Ascending aorta (tissue), 2 donors: ENCODE measurements around the gene ANKMY1. TPM values are rescaled to one million over a fixed set of nuclear protein-coding genes. Genes with fewer than 3 reads are reported as not detected.

Source experiments
- DNase-seq, 2 donors: peaks; one replicate each; pipeline ENCODE4 v3.0.0-alpha.2; 2019; ENCODE audit warnings: low spot score in 2 of 2
- H3K27ac ChIP-seq, 2 donors: fragments of 200-600 bp; sonication (generic); one replicate each; pipeline ENCODE4 v1.5.1; 2016 to 2017; ENCODE audit warnings: mild to moderate bottlenecking in 1 of 2
- H3K27me3 ChIP-seq: fragments of 200-600 bp; sonication (generic); one replicate; pipeline ENCODE4 v1.5.1; 2017
- H3K36me3 ChIP-seq, 2 donors: fragments of 200-600 bp; sonication (generic); one replicate each; pipeline ENCODE4 v1.5.1; 2016
- H3K4me1 ChIP-seq, 2 donors: fragments of 200-600 bp; sonication (generic); one replicate each; pipeline ENCODE4 v1.5.1; 2016 to 2017; ENCODE audit warnings: mild to moderate bottlenecking in 1 of 2
- H3K4me3 ChIP-seq, 2 donors: fragments of 200-600 bp; sonication (generic); one replicate each; pipeline ENCODE4 v1.5.1; 2016 to 2017; ENCODE audit warnings: mild to moderate bottlenecking in 1 of 2
- H3K9me3 ChIP-seq, 2 donors: fragments of 200-600 bp; sonication (generic); one replicate each; pipeline ENCODE4 v1.5.1; 2016
- CTCF ChIP-seq, 3 experiments: fragments of 200-600 bp in 2 of 3; fragments of 450-650 bp in 1 of 3; sonication (generic) in 2 of 3; IDR thresholded peaks; one replicate each; pipeline ENCODE4 v1.5.1; 2016 to 2019; ENCODE audit warnings: antibody characterized with exemption in 3 of 3, mild to moderate bottlenecking in 1 of 3, moderate library complexity in 1 of 3
- intact Hi-C: fragments of 100-400 bp; cut with DNase I; formaldehyde crosslinking; loops from one replicate; pipeline ENCODE4 v1.15.1; 2023
- total RNA-seq: library from RNA; depleted of rRNA; stranded (reverse); fragments of >200 nt; gene quantifications from one replicate; pipeline ENCODE4 v1.1.0, GENCODE V29; 2016

The ANKMY1 gene
- total RNA-seq, 1 donor from 2014 or later, result 14.4 TPM

GRCh38 chr2:240461471-240462072 is 96.2 kb downstream of the ANKMY1 start:
- no peak overlapping the region for H3K4me3 ChIP-seq
- no peaks in the 10 kb centered on the region for H3K4me1 ChIP-seq
- H3K9me3 ChIP-seq, result no peaks in the 10 kb centered on the region
- no peak for DNase-seq
- H3K36me3 ChIP-seq, result peaks cover 46 to 58% of the 10 kb centered on the region in 2 donors
- H3K27me3 ChIP-seq, result no peaks in the 10 kb centered on the region
- intact Hi-C loops, result no loop called here
- H3K27ac ChIP-seq, result no peak overlapping the region
- no peak for TF ChIP-seq CTCF (IDR thresholded peaks at IDR 0.05)

GRCh38 chr2:240460781-240461431 is 96.9 kb downstream of the ANKMY1 start:
- Histone ChIP-seq H3K36me3 (peaks cover 40 to 53% of the 10 kb centered on the region in 2 donors), H3K27me3 (no peaks in the 10 kb centered on the region), H3K27ac (no peak overlapping the region), H3K9me3 (no peaks in the 10 kb centered on the region), H3K4me1 (no peaks in the 10 kb centered on the region), H3K4me3 (no peak overlapping the region)
- peak; percentile 6 to 59 for DNase-seq
- TF ChIP-seq CTCF (IDR thresholded peaks at IDR 0.05), result no peak
- intact Hi-C loops, result no loop called here

DNA sequence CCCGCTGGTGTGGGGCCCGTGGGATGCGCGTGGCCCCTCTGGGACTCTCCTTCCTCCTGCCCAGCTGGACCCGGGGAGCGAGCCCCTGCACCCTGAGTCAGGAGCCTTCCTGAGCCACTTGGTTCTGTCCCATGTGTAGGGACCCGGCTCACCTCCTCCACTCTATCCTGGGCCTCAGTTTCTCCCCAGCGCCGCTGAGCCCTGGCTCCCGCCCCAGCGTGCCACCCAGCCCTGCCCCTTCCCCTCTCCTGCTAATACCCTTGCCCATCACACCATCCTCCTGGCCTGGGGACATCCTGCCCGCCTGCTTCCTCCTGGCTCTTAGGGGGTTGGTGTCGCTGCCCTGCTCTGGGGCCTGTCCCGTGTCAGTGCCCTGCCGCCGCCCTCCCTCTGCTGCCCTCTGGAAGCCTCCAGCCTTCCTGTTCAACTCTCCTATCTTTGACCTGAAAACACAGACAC is 97.5 kb downstream of the ANKMY1 start:
- Histone ChIP-seq H3K36me3 (peaks cover 36 to 46% of the 10 kb centered on the region in 2 donors), H3K27me3 (no peaks in the 10 kb centered on the region), H3K9me3 (no peaks in the 10 kb centered on the region), H3K4me1 (peaks cover 0 to 3% of the 10 kb centered on the region in 2 donors), H3K27ac (no peak overlapping the region), H3K4me3 (no peak overlapping the region)
- peak in 1 of 2 donors; percentile 3 for DNase-seq
- no peak for TF ChIP-seq CTCF (IDR thresholded peaks at IDR 0.05)
- intact Hi-C loops, result no loop called here

GRCh38 chr2:240459401-240460252 is 98.2 kb downstream of the ANKMY1 start:
- H3K36me3 ChIP-seq, result peaks cover 30 to 40% of the 10 kb centered on the region in 2 donors
- TF ChIP-seq CTCF (IDR thresholded peaks at IDR 0.05), result no peak
- H3K4me1 ChIP-seq, result peaks cover 0 to 3% of the 10 kb centered on the region in 2 donors
- intact Hi-C loops, result no loop called here
- H3K27ac ChIP-seq, result no peak overlapping the region
- no peaks in the 10 kb centered on the region for H3K27me3 ChIP-seq
- DNase-seq, result peak in 1 of 2 donors; percentile 60
- H3K4me3 ChIP-seq, result no peak overlapping the region
- no peaks in the 10 kb centered on the region for H3K9me3 ChIP-seq

DNA sequence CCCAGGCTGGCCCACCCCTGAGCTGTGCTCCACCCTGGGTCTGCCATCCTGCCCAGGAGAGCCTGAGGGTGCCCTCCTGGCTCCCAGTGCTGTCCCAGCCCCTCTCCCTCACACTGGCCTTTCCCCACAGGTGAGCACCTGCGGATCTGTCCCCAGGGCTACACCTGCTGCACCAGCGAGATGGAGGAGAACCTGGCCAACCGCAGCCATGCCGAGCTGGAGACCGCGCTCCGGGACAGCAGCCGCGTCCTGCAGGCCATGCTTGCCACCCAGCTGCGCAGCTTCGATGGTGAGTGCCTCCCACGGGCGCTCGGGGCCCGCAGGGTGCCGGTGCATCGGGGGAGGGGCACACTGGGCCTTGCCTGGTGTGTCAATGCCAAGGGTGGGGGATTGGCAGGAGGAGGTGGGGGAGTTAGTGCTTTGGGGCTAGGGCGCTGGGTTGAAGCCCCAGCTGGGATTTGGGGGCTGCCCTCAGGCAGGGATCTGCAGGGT is 98.8 kb downstream of the ANKMY1 start:
- Histone ChIP-seq H3K9me3 (no peaks in the 10 kb centered on the region), H3K4me3 (no peak overlapping the region), H3K27me3 (no peaks in the 10 kb centered on the region), H3K4me1 (peaks cover 0 to 3% of the 10 kb centered on the region in 2 donors), H3K27ac (no peak overlapping the region), H3K36me3 (peaks cover 26 to 35% of the 10 kb centered on the region in 2 donors)
- DNase-seq, result peak in 1 of 2 donors; percentile 53
- intact Hi-C loops, result no loop called here
- no peak for TF ChIP-seq CTCF (IDR thresholded peaks at IDR 0.05)
